Panc1 (cell line): Measurements from ENCODE around the gene PCLO.

Experiments used
- POLR2AphosphoS5 ChIP-seq: IDR thresholded peaks from 2 replicates; pipeline ENCODE4 v1.6.1; 2012; ENCODE audit warnings: mild to moderate bottlenecking, low read depth, low read length, moderate library complexity
- TF ChIP-seq, protein P1 (sequence below): fragments of 450-650 bp; IDR thresholded peaks from 2 replicates; pipeline ENCODE4 v1.5.1; 2017; ENCODE audit warnings: mild to moderate bottlenecking
- TF ChIP-seq, protein P2 (sequence below), 2 experiments: IDR thresholded peaks; 2 replicates each; pipeline ENCODE4 v1.6.1; 2011 to 2012; ENCODE audit warnings: low read depth in 2 of 2, control low read depth in 1 of 2, low read length in 1 of 2, mild to moderate bottlenecking in 1 of 2, moderate library complexity in 1 of 2; ENCODE audit not compliant: insufficient read depth in 1 of 2

DNA sequence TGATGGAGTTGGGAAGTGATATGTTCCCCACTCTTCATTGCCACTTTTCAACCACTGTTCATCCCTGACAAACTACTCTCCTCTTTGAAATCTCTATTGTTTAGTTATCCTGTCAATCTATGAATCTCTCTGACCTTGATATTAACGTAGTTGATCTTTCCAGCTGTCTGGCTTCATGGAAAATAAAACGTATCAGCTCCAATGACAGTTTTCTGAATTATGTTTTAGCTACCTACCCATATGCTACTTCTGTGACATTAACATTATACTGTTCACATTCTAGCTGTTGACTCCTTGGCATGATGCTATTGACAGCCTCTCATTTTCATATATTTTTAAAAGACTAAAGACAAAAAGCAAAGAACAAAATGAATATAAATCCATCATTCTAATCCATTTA, 53.3 kb downstream of the PCLO start:
- TF ChIP-seq POLR2AphosphoS5: no peak
- TF ChIP-seq, protein P1, sequence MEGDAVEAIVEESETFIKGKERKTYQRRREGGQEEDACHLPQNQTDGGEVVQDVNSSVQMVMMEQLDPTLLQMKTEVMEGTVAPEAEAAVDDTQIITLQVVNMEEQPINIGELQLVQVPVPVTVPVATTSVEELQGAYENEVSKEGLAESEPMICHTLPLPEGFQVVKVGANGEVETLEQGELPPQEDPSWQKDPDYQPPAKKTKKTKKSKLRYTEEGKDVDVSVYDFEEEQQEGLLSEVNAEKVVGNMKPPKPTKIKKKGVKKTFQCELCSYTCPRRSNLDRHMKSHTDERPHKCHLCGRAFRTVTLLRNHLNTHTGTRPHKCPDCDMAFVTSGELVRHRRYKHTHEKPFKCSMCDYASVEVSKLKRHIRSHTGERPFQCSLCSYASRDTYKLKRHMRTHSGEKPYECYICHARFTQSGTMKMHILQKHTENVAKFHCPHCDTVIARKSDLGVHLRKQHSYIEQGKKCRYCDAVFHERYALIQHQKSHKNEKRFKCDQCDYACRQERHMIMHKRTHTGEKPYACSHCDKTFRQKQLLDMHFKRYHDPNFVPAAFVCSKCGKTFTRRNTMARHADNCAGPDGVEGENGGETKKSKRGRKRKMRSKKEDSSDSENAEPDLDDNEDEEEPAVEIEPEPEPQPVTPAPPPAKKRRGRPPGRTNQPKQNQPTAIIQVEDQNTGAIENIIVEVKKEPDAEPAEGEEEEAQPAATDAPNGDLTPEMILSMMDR: no peak
- TF ChIP-seq, protein P2, sequence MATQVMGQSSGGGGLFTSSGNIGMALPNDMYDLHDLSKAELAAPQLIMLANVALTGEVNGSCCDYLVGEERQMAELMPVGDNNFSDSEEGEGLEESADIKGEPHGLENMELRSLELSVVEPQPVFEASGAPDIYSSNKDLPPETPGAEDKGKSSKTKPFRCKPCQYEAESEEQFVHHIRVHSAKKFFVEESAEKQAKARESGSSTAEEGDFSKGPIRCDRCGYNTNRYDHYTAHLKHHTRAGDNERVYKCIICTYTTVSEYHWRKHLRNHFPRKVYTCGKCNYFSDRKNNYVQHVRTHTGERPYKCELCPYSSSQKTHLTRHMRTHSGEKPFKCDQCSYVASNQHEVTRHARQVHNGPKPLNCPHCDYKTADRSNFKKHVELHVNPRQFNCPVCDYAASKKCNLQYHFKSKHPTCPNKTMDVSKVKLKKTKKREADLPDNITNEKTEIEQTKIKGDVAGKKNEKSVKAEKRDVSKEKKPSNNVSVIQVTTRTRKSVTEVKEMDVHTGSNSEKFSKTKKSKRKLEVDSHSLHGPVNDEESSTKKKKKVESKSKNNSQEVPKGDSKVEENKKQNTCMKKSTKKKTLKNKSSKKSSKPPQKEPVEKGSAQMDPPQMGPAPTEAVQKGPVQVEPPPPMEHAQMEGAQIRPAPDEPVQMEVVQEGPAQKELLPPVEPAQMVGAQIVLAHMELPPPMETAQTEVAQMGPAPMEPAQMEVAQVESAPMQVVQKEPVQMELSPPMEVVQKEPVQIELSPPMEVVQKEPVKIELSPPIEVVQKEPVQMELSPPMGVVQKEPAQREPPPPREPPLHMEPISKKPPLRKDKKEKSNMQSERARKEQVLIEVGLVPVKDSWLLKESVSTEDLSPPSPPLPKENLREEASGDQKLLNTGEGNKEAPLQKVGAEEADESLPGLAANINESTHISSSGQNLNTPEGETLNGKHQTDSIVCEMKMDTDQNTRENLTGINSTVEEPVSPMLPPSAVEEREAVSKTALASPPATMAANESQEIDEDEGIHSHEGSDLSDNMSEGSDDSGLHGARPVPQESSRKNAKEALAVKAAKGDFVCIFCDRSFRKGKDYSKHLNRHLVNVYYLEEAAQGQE (IDR thresholded peaks at IDR 0.05; ENCODE audit: insufficient read depth in 1 of 2, low read depth in 2 of 2, low read length in 1 of 2): no peak
